AG20443 (cell line): Measurements from ENCODE around the gene LIFR.

Experiments
- DNase-seq: peaks from one replicate; pipeline ENCODE4 v3.0.0; 2012; ENCODE audit warnings: low spot score, mixed read lengths

Gene LIFR

GRCh38 chr5:38465702-38466423 is 90.6 kb downstream of the LIFR start:
- no peak for DNase-seq

GRCh38 chr5:38465061-38465460 is 91.4 kb downstream of the LIFR start:
- DNase-seq: no peak

- DNase-seq: peak; percentile 75
Measured at GRCh38 chr5:38463634-38464521, 92.6 kb downstream of the LIFR start.

DNA sequence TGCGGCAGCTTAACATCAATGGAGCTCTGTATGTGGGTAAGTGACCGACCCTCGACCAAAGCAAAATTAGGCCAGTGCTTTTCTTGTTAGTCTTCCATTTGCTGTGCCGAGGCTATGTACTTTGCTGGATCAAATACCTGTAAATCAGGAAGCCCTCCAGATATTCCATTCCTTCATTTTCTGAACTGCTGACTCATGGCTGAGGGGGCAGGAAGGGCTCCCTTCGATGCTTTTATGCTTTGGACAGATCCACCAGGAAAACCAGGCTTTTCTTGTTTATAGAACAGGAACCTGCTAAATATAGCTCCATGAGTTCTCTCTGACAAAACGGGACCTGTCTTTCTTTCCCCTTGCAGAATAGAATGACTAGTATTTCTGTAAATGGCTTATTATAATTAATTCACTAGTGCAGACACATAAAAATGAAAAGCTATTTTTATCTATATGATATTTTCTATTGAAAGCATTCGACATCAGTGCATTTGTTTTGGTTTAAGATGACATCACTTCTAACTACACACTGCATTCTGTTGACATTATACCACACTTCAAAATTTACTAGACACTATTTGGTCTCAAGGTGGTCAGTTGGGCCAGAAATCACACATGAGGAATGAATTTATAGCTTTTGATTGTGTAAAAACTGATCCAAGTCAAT is 93.3 kb downstream of the LIFR start:
- no peak for DNase-seq

DNA sequence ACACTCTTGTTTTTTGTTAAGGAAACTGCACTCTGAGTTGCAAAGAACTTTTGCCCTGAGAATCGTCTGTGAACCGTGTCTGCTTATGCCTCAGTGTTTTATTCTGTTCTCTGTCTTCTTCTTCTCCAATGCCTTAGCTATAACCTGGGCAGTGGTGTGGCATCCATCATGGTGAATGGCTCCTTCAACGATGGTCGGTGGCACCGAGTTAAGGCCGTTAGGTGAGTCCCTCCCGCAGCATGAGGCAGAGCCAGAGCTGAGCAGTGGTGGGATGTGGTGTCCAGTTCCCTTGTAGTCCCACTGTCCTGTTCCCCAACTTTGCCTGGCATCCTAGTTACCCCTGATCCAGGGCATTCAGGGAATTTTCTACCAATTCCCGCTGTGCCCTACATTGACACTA is 98.3 kb downstream of the LIFR start:
- DNase-seq: no peak

- DNase-seq: no peak
Measured at GRCh38 chr5:38456657-38457399, 99.6 kb downstream of the LIFR start.

GRCh38 chr5:38455796-38456330 is 100.6 kb downstream of the LIFR start:
- DNase-seq: no peak

GRCh38 chr5:38453921-38454320 is 102.5 kb downstream of the LIFR start:
- DNase-seq: no peak

- DNase-seq: no peak
Measured at GRCh38 chr5:38453506-38453905, 102.9 kb downstream of the LIFR start.

GRCh38 chr5:38452201-38452600 is 104.2 kb downstream of the LIFR start:
- DNase-seq: no peak

DNA sequence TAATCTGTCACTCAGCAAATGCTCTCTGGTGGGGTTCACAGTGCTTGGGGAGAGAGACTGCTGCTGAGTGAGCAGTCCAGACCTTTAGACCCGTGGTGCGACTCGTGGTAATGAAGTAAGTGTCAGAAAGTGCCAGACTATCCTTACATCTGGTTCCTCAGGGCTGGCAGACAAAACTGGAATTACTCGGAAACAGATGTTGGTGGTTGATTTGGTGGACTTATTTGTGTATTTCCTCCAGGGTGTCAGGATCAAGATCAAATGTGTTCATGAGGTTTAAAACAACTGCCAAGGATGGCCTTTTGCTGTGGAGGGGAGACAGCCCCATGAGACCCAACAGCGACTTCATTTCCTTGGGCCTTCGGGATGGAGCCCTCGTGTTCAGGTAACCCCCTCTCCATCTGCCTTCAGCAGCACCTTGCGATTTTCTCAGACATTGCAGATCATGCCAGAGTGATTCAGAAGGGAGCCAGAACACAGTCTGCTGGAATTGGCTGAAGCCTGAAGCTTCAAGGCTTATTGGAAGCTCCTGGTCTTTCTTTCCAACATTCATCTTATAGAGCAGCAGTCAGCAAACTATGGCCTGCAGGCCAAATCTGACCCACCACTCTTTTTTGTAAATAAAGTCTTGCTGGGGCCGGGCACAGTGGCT is 105.2 kb downstream of the LIFR start:
- DNase-seq: peak; percentile 49

GRCh38 chr5:38450627-38451026 is 105.8 kb downstream of the LIFR start:
- DNase-seq: no peak

GRCh38 chr5:38448568-38449350 is 107.7 kb downstream of the LIFR start:
- DNase-seq: no peak

GRCh38 chr5:38447786-38448185 is 108.7 kb downstream of the LIFR start:
- peak; percentile 51 for DNase-seq

- no peak for DNase-seq
Measured at GRCh38 chr5:38447056-38447455, 109.4 kb downstream of the LIFR start.

GRCh38 chr5:38446029-38446522 is 110.4 kb downstream of the LIFR start:
- DNase-seq: no peak

DNA sequence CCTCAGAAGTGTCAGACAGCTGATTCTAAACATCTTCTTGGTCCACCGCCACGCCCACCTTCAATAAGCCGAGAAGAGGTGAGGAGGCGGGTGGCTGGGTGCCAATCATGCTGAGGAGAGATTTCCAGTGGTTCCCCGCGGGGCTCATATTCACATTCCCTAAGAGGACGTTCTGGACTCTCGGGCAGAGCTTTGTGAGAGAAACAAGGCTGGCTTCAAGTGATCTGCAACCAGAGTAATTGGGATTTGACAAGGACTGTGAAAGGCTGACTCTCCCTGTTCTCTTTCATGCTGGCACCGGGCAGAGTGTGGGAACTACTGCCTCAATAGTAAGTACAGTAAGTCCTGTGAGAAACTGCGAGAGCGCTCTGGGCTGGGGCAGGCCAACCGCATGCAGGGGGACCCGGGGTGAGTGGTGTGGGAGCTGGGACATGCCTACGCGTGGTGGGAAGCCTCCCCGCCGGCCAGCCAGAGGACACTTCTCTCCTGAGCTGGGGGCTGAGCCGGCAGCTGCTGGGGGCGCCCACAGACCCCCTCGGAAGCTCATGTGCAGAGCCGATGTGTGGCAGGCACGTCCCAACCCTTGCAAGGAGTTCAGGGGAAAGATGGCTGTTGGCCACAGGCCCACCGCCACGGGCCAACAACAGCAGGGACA is 110.9 kb downstream of the LIFR start:
- no peak for DNase-seq

DNA sequence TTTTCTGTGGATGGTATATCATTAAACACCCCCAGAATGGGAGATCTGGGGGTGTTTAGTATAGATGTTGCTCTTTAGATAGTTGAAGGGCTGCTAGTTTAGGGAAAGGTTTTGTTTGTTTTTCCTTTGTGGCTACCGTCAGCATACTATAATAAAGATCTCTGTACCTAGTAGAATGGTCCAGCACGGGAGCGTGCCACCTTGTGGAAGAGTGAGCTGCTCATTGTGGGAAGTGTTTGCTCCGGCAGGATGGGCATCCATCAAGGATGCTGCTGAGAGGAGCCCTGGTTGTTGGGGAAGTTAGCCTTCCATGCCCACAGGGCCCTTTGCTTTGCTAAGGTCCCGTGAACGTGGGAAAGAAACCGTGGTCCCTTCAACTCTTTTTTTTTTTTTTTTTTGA is 113.1 kb downstream of the LIFR start:
- no peak for DNase-seq

GRCh38 chr5:38442247-38442573 is 114.2 kb downstream of the LIFR start:
- DNase-seq: no peak
